GM12878 (cell line): ENCODE measurements around the gene CFAP161. TPM values are rescaled to one million over a fixed set of nuclear protein-coding genes. Genes with fewer than 3 reads are reported as not detected.

Source experiments
- ATAC-seq: fragments of 200-7000 bp; cut with Tn5 transposase; 3 replicates; pipeline ENCODE4 v1.9.1; 2020; ENCODE audit warnings: mild to moderate bottlenecking, moderate library complexity
- BruUV-seq: library from RNA; stranded (reverse); fragments of 400-500 nt; replicated peaks from 2 replicates; lab custom pipeline; 2021; lab: Mats Ljungman, UMichigan
- CTCF ChIA-PET: fragments of 300-600 bp; sonication (Branson Sonifier 250); formaldehyde crosslinking; extraction: SDS; loops from one replicate; lab custom pipeline; 2021; ENCODE audit warnings: inconsistent platforms; lab: Yijun Ruan, JAX
- POLR2A ChIA-PET: fragments of 350-600 bp; formaldehyde crosslinking; extraction: SDS; loops from one replicate; lab custom pipeline; 2021; ENCODE audit warnings: inconsistent platforms; lab: Charles Lee
- RAD21 ChIA-PET: fragments of 300-600 bp; sonication (Branson Sonifier 250); formaldehyde crosslinking; loops from one replicate; lab custom pipeline; 2023; ENCODE audit warnings: antibody characterized with exemption; ENCODE audit not compliant: unreplicated experiment; lab: Charles Lee
- SMC1A ChIA-PET: fragments of 300-600 bp; sonication (Branson Sonifier 250); formaldehyde crosslinking; loops from one replicate; lab custom pipeline; 2023; ENCODE audit not compliant: unreplicated experiment, uncharacterized antibody; lab: Charles Lee
- DNase-seq: peaks from one replicate; pipeline ENCODE4 v3.0.0-alpha.2; 2011; ENCODE audit warnings: low read depth, low spot score
- FAIRE-seq: peaks from 3 replicates; lab custom pipeline; 2011; peaks lifted over from hg19 to GRCh38; lab: Jason Lieb, UNC
- H2AFZ ChIP-seq: 2 replicates; pipeline ENCODE4 v1.6.0; 2011; ENCODE audit warnings: low read depth, low read length, control low read depth; ENCODE audit not compliant: control insufficient read depth
- H3K27ac ChIP-seq: 2 replicates; pipeline ENCODE4 v1.5.1; 2011; ENCODE audit warnings: control low read depth; ENCODE audit not compliant: control insufficient read depth, insufficient read depth
- H3K27me3 ChIP-seq, 2 experiments: replicated peaks in 1 of 2; 2 replicates each; pipeline versions ENCODE4 v1.6.0 to v1.6.1; 2011; ENCODE audit warnings: low read length in 1 of 2; ENCODE audit not compliant: control insufficient read depth in 2 of 2, insufficient read depth in 2 of 2
- H3K36me3 ChIP-seq, 2 experiments: 2 replicates each; pipeline ENCODE4 v1.5.1; 2011; ENCODE audit warnings: low read length in 1 of 2; ENCODE audit not compliant: control insufficient read depth in 2 of 2, insufficient read depth in 2 of 2
- H3K4me1 ChIP-seq: 2 replicates; pipeline ENCODE4 v1.6.1; 2011; ENCODE audit warnings: mild to moderate bottlenecking, low read length, moderate library complexity, mixed read lengths; ENCODE audit not compliant: control insufficient read depth, insufficient read depth
- H3K4me2 ChIP-seq: 2 replicates; pipeline ENCODE4 v1.6.0; 2011; ENCODE audit warnings: control low read depth; ENCODE audit not compliant: control insufficient read depth, insufficient read depth
- H3K4me3 ChIP-seq: fragments of 200-600 bp; sonication (generic); 2 replicates; pipeline ENCODE4 v1.5.1; 2016
- H3K79me2 ChIP-seq: 2 replicates; pipeline ENCODE4 v1.6.0; 2011; ENCODE audit warnings: low read length; ENCODE audit not compliant: control insufficient read depth, insufficient read depth
- H3K9ac ChIP-seq: 2 replicates; pipeline ENCODE4 v1.8.0; 2011; ENCODE audit warnings: low read length, control low read depth, mixed read lengths; ENCODE audit not compliant: control insufficient read depth, insufficient read depth
- H3K9me3 ChIP-seq: replicated peaks from 3 replicates; pipeline ENCODE4 v1.5.1; 2011; ENCODE audit warnings: mild to moderate bottlenecking, low read length; ENCODE audit not compliant: control insufficient read depth, insufficient read depth
- H4K20me1 ChIP-seq: 2 replicates; pipeline ENCODE4 v1.6.0; 2011; ENCODE audit not compliant: control insufficient read depth, insufficient read depth
- CBX5 ChIP-seq: sonication (generic); IDR thresholded peaks from 2 replicates; pipeline ENCODE4 v1.6.1; 2016; ENCODE audit warnings: low read depth, moderate library complexity, mild to moderate bottlenecking, inconsistent platforms
- KAT2A ChIP-seq: conservative IDR thresholded peaks from 2 replicates; pipeline ENCODE4 v1.6.1; 2011; ENCODE audit warnings: low read depth, low read length; ENCODE audit not compliant: control insufficient read depth
- NFYA ChIP-seq: IDR thresholded peaks from 2 replicates; pipeline ENCODE4 v1.6.1; 2011; ENCODE audit warnings: low read depth, mild to moderate bottlenecking, low read length, improper control_type of control experiment, borderline replicate concordance
- POLR2A ChIP-seq: IDR thresholded peaks from 2 replicates; pipeline ENCODE4 v1.6.1; 2011; ENCODE audit warnings: low read depth, mild to moderate bottlenecking, low read length
- RUNX3 ChIP-seq: IDR thresholded peaks from 2 replicates; pipeline ENCODE4 v1.6.1; 2012; ENCODE audit warnings: low read length, inconsistent platforms
- SIX5 ChIP-seq: IDR thresholded peaks from 2 replicates; pipeline ENCODE4 v1.6.1; 2011; ENCODE audit warnings: mild to moderate bottlenecking, low read depth, low read length, moderate library complexity; ENCODE audit not compliant: severe bottlenecking
- SREBF1 ChIP-seq: IDR thresholded peaks from 2 replicates; pipeline ENCODE4 v1.6.1; 2012; ENCODE audit warnings: mild to moderate bottlenecking, low read length
- SUZ12 ChIP-seq: fragments of 200-600 bp; sonication (generic); IDR thresholded peaks from one replicate; pipeline ENCODE4 v1.6.1; 2018; ENCODE audit warnings: antibody characterized with exemption, mild to moderate bottlenecking; ENCODE audit not compliant: unreplicated experiment
- TARDBP ChIP-seq: IDR thresholded peaks from 2 replicates; pipeline ENCODE4 v1.6.1; 2016; ENCODE audit warnings: borderline replicate concordance
- ZNF217 ChIP-seq: fragments of 450-650 bp; IDR thresholded peaks from 2 replicates; pipeline ENCODE4 v1.6.1; 2017; ENCODE audit warnings: antibody characterized with exemption, mild to moderate bottlenecking
- ZNF622 ChIP-seq: fragments of 450-650 bp; IDR thresholded peaks from 2 replicates; pipeline ENCODE4 v1.6.1; 2017; ENCODE audit warnings: mild to moderate bottlenecking, inconsistent platforms
- WGBS: methylation state at CpG from one replicate; pipeline ENCODE4 v1.1.6; 2016; ENCODE audit warnings: low lambda C conversion rate; ENCODE audit not compliant: insufficient replicate concordance, insufficient coverage; ENCODE audit errors: missing lambda C conversion rate; 5-methylcytosine and 5-hydroxymethylcytosine counted together
- in situ Hi-C: fragments of 300-500 bp; cut with MboI; formaldehyde crosslinking; loops from 9 replicates; pipeline ENCODE4 v1.14.3; 2018; ENCODE audit warnings: mixed read lengths
- intact Hi-C: fragments of 100-400 bp; cut with micrococcal nuclease; formaldehyde crosslinking; loops from one replicate; pipeline ENCODE4 v1.14.2; 2022; ENCODE audit not compliant: unreplicated experiment
- polyA plus RNA-seq, 11 experiments: library from polyadenylated mRNA; depleted of rRNA in 4 of 11; unstranded in 6 of 11; stranded (reverse) in 5 of 11; fragments of >200 nt; fragmentation: Nextera tagmentation in 4 of 11; fragmentation: Illumina TruSeq in 1 of 11; extraction: Ambion mirVana in 4 of 11; extraction: Trizol in 1 of 11; gene quantifications; 1 replicate in 1 of 11; 2 replicates in 10 of 11; pipeline versions ENCODE4 v1.2.1 to v1.2.3, GENCODE V29; 2011 to 2016; ENCODE audit warnings: inconsistent platforms in 2 of 11, missing spikeins in 2 of 11, low read depth in 1 of 11
- total RNA-seq, 4 experiments: library from RNA; depleted of rRNA in 3 of 4; stranded (reverse); fragments of >200 nt in 3 of 4; fragmentation: Illumina TruSeq in 1 of 4; extraction: Trizol in 1 of 4; gene quantifications; 2 replicates each; pipeline versions ENCODE4 v1.2.1 to v1.2.3, GENCODE V29; 2013 to 2021
- TF ChIP-seq, protein P1 (sequence below): fragments of 450-650 bp; formaldehyde crosslinking; IDR thresholded peaks from 2 replicates; pipeline ENCODE4 v1.5.0; 2022; ENCODE audit warnings: mild to moderate bottlenecking, missing genetic modification characterization
- TF ChIP-seq, protein P2 (sequence below): fragments of 450-650 bp; IDR thresholded peaks from 2 replicates; pipeline ENCODE4 v1.6.1; 2018; ENCODE audit warnings: borderline replicate concordance, mild to moderate bottlenecking; ENCODE audit not compliant: partially characterized antibody
- TF ChIP-seq, protein P3 (sequence below): IDR thresholded peaks from 2 replicates; pipeline ENCODE4 v1.6.1; 2011; ENCODE audit warnings: low read depth, low read length, improper control_type of control experiment, borderline replicate concordance
- TF ChIP-seq, protein P4 (sequence below): fragments of 450-650 bp; IDR thresholded peaks from 2 replicates; pipeline ENCODE4 v1.6.1; 2018; ENCODE audit warnings: mild to moderate bottlenecking, low read depth, moderate library complexity; ENCODE audit not compliant: partially characterized antibody

The CFAP161 gene
- total and polyA plus RNA-seq, 10 of the 15 experiments (the other 5 are each of a cell fraction or from before 2014, with no cell fraction given), result 0.31 TPM; not detected in 9

DNA sequence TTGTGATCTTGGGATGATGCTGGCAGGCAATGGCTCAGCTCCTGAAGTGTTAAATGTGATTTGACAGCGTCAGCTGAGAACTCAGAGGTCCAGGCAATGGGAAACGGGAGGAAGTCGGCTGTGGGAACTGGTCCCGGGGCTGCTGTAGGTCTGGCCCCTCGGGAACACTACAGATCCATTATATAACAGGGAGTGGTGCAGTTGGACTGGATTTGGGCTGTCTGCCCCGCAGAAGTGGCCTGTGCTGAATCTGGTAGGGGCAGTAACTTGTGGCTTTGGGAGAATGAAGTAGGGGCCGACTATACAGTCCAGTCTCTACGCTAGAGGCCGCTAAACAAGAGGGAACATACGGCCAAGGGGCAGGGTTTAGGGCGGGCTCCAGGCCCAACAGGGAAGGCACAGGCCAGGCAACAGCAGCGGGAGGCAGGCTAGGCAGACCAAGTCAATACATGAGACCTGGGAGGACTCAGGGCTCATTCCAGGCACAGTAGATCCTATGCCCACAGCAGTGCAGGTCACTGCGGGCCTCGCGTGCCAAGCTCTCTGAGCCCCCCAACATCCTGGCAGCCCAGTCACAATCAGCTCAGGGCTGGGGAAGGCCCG lies 42.3 kb downstream of the CFAP161 start:
- Histone ChIP-seq H3K27me3 (no peaks in the 10 kb centered on the region; a peak in 1 of 4 replicates), H3K4me1 (no peaks in the 10 kb centered on the region), H3K9me3 (no peaks in the 10 kb centered on the region), H3K27ac (no peak overlapping the region), H3K9ac (no peak overlapping the region), H3K36me3 (no peaks in the 10 kb centered on the region), H4K20me1 (no peaks in the 10 kb centered on the region), H3K4me3 (no peak overlapping the region), H3K4me2 (no peak overlapping the region), H2AFZ (no peak overlapping the region), H3K79me2 (no peaks in the 10 kb centered on the region)
- CTCF ChIA-PET, result interaction anchor here (1.7 kb wide), 1 partner anchor 89 kb away, joined by 9 read pairs; no protein-coding TSS in a partner anchor
- POLR2A ChIA-PET, result no interaction called here
- no TSS peak for BruUV-seq
- in situ Hi-C loops (no loop called here), intact Hi-C loops (no loop called here)
- FAIRE-seq, result no peak
- no peak for ATAC-seq
- RAD21 ChIA-PET, result no interaction called here
- no peak for DNase-seq
- SMC1A ChIA-PET, result interaction anchor here (1.2 kb wide), 1 partner anchor 89 kb away, joined by 5 read pairs; no protein-coding TSS in a partner anchor
- WGBS, result 35% methylated on average over 16 of the region's 16 CpGs
- TF ChIP-seq NFYA (no peak), RUNX3 (no peak), ZNF217 (no peak), KAT2A (no peak), SUZ12 (no peak), TARDBP (no peak), SREBF1 (no peak), SIX5 (no peak), CBX5 (no peak), ZNF622 (no peak), POLR2A (no peak)
- TF ChIP-seq, protein P1, sequence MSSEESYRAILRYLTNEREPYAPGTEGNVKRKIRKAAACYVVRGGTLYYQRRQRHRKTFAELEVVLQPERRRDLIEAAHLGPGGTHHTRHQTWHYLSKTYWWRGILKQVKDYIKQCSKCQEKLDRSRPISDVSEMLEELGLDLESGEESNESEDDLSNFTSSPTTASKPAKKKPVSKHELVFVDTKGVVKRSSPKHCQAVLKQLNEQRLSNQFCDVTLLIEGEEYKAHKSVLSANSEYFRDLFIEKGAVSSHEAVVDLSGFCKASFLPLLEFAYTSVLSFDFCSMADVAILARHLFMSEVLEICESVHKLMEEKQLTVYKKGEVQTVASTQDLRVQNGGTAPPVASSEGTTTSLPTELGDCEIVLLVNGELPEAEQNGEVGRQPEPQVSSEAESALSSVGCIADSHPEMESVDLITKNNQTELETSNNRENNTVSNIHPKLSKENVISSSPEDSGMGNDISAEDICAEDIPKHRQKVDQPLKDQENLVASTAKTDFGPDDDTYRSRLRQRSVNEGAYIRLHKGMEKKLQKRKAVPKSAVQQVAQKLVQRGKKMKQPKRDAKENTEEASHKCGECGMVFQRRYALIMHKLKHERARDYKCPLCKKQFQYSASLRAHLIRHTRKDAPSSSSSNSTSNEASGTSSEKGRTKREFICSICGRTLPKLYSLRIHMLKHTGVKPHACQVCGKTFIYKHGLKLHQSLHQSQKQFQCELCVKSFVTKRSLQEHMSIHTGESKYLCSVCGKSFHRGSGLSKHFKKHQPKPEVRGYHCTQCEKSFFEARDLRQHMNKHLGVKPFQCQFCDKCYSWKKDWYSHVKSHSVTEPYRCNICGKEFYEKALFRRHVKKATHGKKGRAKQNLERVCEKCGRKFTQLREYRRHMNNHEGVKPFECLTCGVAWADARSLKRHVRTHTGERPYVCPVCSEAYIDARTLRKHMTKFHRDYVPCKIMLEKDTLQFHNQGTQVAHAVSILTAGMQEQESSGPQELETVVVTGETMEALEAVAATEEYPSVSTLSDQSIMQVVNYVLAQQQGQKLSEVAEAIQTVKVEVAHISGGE (CRISPR knock-in tag), result no peak
- TF ChIP-seq, protein P2, sequence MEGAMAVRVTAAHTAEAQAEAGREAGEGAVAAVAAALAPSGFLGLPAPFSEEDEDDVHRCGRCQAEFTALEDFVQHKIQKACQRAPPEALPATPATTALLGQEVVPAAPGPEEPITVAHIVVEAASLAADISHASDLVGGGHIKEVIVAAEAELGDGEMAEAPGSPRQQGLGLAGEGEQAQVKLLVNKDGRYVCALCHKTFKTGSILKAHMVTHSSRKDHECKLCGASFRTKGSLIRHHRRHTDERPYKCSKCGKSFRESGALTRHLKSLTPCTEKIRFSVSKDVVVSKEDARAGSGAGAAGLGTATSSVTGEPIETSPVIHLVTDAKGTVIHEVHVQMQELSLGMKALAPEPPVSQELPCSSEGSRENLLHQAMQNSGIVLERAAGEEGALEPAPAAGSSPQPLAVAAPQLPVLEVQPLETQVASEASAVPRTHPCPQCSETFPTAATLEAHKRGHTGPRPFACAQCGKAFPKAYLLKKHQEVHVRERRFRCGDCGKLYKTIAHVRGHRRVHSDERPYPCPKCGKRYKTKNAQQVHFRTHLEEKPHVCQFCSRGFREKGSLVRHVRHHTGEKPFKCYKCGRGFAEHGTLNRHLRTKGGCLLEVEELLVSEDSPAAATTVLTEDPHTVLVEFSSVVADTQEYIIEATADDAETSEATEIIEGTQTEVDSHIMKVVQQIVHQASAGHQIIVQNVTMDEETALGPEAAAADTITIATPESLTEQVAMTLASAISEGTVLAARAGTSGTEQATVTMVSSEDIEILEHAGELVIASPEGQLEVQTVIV, result no peak
- TF ChIP-seq, protein P3, sequence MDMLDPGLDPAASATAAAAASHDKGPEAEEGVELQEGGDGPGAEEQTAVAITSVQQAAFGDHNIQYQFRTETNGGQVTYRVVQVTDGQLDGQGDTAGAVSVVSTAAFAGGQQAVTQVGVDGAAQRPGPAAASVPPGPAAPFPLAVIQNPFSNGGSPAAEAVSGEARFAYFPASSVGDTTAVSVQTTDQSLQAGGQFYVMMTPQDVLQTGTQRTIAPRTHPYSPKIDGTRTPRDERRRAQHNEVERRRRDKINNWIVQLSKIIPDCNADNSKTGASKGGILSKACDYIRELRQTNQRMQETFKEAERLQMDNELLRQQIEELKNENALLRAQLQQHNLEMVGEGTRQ, result no peak
- TF ChIP-seq, protein P4, sequence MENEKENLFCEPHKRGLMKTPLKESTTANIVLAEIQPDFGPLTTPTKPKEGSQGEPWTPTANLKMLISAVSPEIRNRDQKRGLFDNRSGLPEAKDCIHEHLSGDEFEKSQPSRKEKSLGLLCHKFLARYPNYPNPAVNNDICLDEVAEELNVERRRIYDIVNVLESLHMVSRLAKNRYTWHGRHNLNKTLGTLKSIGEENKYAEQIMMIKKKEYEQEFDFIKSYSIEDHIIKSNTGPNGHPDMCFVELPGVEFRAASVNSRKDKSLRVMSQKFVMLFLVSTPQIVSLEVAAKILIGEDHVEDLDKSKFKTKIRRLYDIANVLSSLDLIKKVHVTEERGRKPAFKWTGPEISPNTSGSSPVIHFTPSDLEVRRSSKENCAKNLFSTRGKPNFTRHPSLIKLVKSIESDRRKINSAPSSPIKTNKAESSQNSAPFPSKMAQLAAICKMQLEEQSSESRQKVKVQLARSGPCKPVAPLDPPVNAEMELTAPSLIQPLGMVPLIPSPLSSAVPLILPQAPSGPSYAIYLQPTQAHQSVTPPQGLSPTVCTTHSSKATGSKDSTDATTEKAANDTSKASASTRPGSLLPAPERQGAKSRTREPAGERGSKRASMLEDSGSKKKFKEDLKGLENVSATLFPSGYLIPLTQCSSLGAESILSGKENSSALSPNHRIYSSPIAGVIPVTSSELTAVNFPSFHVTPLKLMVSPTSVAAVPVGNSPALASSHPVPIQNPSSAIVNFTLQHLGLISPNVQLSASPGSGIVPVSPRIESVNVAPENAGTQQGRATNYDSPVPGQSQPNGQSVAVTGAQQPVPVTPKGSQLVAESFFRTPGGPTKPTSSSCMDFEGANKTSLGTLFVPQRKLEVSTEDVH, result no peak
